K562 treated with DMSO at 1 percent for 48 hours (cell line): ENCODE measurements around the gene DEFB124. TPM values are rescaled to one million over a fixed set of nuclear protein-coding genes. Genes with fewer than 3 reads are reported as not detected.

Experiments
- total RNA-seq: library from RNA; unstranded; fragments of 300-600 nt; gene quantifications from 2 replicates; pipeline ENCODE4 v1.2.3, GENCODE V29; 2022; ENCODE audit warnings: low replicate concordance; ENCODE audit errors: extremely low read depth

DEFB124 gene, protein sequence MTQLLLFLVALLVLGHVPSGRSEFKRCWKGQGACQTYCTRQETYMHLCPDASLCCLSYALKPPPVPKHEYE
- total RNA-seq = not detected in 2 replicates

DNA sequence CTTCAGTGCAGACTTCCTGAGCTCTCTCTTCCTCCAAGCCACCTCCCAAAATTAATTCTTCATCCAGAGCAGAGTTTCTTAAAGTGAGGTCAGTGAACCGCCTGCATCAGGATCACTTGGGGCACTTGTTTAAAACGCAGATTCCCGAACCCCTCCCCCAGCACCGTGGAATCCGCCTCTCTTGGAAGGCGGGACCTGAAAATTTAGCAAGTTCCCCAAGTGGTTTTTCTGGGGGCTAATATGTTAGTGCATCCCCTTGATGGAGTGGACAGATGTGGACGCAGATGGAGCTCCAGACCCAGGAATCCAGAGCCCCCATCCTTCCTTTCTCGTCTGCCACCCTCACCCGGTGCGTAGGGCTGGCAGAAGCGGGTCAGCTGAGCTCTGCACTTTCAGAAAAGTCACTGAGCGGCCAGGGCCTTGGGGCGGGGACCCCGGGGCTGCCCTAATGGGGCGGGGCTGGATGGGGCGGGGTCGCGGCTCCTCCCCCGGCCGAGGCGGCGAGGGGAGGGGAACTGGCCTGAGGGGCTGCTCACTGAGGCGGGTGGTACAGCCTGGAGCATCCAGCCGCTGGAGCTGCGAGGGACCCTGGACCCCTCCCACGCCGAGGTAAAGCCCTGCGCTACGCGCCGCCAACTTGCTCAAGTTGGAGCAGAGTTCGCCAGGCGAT is at the start of gene DEFB124, which contains the start of gene REM1:
DEFB124 (minus strand) TSS at position 370 of the 670 bp plus-strand sequence. CDS start 2,114 bp downstream, outside the sequence.
REM1 (plus strand) TSS at position 531 of the 670 bp plus-strand sequence. CDS start 1,158 bp downstream, outside the sequence.

DNA sequence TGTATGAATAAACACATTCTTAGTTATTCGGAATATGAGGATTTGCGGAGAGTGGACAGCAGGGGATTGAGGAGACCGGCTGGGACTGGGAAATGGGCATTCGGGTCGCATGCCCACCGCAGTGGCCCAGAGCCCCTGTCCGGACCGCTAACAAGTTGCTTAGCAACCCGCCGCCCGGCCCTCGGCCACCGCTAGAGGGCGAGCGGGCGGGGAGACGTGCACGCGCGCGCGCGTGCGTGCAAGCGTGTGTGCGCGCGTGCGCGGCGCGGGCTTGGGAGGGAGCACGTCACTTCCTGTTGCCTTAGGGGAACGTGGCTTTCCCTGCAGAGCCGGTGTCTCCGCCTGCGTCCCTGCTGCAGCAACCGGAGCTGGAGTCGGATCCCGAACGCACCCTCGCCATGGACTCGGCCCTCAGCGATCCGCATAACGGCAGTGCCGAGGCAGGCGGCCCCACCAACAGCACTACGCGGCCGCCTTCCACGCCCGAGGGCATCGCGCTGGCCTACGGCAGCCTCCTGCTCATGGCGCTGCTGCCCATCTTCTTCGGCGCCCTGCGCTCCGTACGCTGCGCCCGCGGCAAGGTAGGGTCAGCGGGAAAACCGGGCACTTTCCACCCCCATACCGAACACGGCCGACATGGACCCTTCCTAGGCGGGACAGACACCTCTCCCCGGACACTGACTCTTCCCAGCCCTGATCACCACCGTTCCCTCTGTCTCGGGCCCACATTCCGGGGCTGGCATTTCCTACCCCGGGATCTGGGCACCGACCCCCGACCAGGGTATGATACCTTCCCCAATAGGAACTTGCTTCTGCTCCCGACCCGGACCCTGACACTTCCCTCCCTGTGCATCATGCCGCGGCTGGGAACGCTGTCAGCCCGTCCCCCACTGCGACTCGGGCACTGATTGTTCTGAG is 39.5 kb upstream of the DEFB124 start, which contains the start of gene HM13:
HM13 (plus strand) TSS at position 289 of the 918 bp plus-strand sequence; CDS start at position 399, 110 bp downstream.

DNA sequence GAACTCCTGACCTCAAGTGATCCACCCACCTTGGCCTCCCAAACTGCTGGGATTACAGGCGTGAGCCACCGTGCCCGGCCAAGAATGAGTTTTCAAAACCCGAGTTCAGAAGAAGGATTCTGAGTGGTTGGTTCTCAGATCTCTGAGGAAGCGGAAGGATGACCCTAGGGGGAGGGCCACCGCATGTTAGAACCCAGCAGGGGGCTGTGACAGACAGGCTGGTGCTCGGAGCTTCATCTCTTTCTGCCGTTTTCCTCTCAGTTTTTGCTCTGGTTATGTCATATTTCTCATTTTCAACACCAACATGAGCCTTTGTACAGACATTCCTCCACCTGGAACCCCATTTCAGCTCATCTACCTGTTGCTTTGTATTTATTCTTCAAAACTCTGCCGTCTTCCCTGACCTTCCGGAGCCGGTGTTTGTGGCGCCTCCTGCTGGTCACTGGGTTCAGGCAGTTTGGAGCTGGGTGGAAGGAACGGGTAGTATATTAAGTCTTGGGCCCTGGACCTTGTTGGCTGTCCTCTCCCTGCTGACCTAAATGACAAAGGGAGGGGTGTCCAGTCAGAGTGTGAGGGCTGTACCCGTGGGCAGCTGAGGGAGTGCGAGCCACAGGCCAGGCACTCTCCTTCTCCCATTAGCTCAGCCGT is 34.8 kb downstream of the DEFB124 start, which contains the start of gene DEFB123:
DEFB123 (plus strand) TSS at position 621 of the 648 bp plus-strand sequence. CDS start 67 bp downstream, outside the sequence.

Other genes starting within 250 kb of the DEFB124 start
- gene DEFB115, start 217.5 kb downstream of the DEFB124 start, total RNA-seq = not detected in 2 replicates
- not detected in 2 replicates for gene DEFB116, start 166.5 kb downstream of the DEFB124 start, total RNA-seq
- gene DEFB118, start 106.5 kb downstream of the DEFB124 start, total RNA-seq = not detected in 2 replicates
- not detected in 2 replicates for gene DEFB119, start 84.5 kb downstream of the DEFB124 start, total RNA-seq
- gene DEFB121, start 68.9 kb downstream of the DEFB124 start, total RNA-seq = not detected in 2 replicates
- not detected in 2 replicates for gene DEFB123, start 34.5 kb downstream of the DEFB124 start, total RNA-seq
- gene REM1, start 161 bp upstream of the DEFB124 start, total RNA-seq = not detected in 2 replicates
- not detected in 2 replicates for gene HM13, start 39.3 kb upstream of the DEFB124 start, total RNA-seq
- gene ID1, start 130.2 kb upstream of the DEFB124 start, total RNA-seq = not detected in 2 replicates
- not detected in 2 replicates for gene COX4I2, start 162.8 kb upstream of the DEFB124 start, total RNA-seq
- gene BCL2L1, start 247.7 kb upstream of the DEFB124 start, total RNA-seq = not detected in 2 replicates